ENCODE measurements around the gene ERGIC3.

ERGIC3 gene

GRCh38 chr20:35583636-35584560 lies 42.0 kb downstream of the ERGIC3 start:
- no peaks in the 10 kb centered on the region for H3K9me3 Mint-ChIP-seq
- H3K4me1 Mint-ChIP-seq = no peaks in the 10 kb centered on the region
- no peak for DNase-seq
- H3K4me3 Mint-ChIP-seq = no peak overlapping the region
- peaks cover 20% of the 10 kb centered on the region for H3K27me3 Mint-ChIP-seq
- no peak overlapping the region for H3K27ac Mint-ChIP-seq
- CTCF ChIA-PET = no interaction called here
- H3K36me3 Mint-ChIP-seq = no peaks in the 10 kb centered on the region

- H3K36me3 Mint-ChIP-seq = no peaks in the 10 kb centered on the region
- no peak for DNase-seq
- no peaks in the 10 kb centered on the region for H3K9me3 Mint-ChIP-seq
- CTCF ChIA-PET = no interaction called here
- no peak overlapping the region for H3K4me3 Mint-ChIP-seq
- H3K27ac Mint-ChIP-seq = no peak overlapping the region
- peaks cover 15% of the 10 kb centered on the region for H3K27me3 Mint-ChIP-seq
- H3K4me1 Mint-ChIP-seq = no peaks in the 10 kb centered on the region
Observed at GRCh38 chr20:35586751-35587425, 45.0 kb downstream of the ERGIC3 start.

GRCh38 chr20:35587436-35587835 lies 45.6 kb downstream of the ERGIC3 start:
- Mint-ChIP-seq H3K27me3 (peaks cover 10% of the 10 kb centered on the region), H3K36me3 (no peaks in the 10 kb centered on the region), H3K4me1 (no peaks in the 10 kb centered on the region), H3K27ac (no peak overlapping the region), H3K4me3 (no peak overlapping the region), H3K9me3 (no peaks in the 10 kb centered on the region)
- no peak for DNase-seq
- CTCF ChIA-PET = no interaction called here

- H3K27me3 Mint-ChIP-seq = peaks cover 8% of the 10 kb centered on the region
- H3K4me1 Mint-ChIP-seq = no peaks in the 10 kb centered on the region
- no peak overlapping the region for H3K4me3 Mint-ChIP-seq
- H3K27ac Mint-ChIP-seq = no peak overlapping the region
- no peaks in the 10 kb centered on the region for H3K36me3 Mint-ChIP-seq
- DNase-seq = no peak
- no peaks in the 10 kb centered on the region for H3K9me3 Mint-ChIP-seq
- CTCF ChIA-PET = interaction anchor here (0.7 kb wide), 1 partner anchor 7 kb away, joined by 3 read pairs; no protein-coding TSS in a partner anchor
Observed at GRCh38 chr20:35588397-35588796, 46.5 kb downstream of the ERGIC3 start.

- H3K36me3 Mint-ChIP-seq = no peaks in the 10 kb centered on the region
- DNase-seq = no peak
- peaks cover 28% of the 10 kb centered on the region for H3K27me3 Mint-ChIP-seq
- H3K27ac Mint-ChIP-seq = no peak overlapping the region
- no peaks in the 10 kb centered on the region for H3K4me1 Mint-ChIP-seq
- CTCF ChIA-PET = interaction anchor here (0.7 kb wide), 1 partner anchor 474 kb away, joined by 3 read pairs; no protein-coding TSS in a partner anchor
- H3K4me3 Mint-ChIP-seq = no peak overlapping the region
- no peaks in the 10 kb centered on the region for H3K9me3 Mint-ChIP-seq
Observed at GRCh38 chr20:35592339-35592974, 50.6 kb downstream of the ERGIC3 start.

- H3K36me3 Mint-ChIP-seq = no peaks in the 10 kb centered on the region
- peaks cover under 1% of the 10 kb centered on the region for H3K4me1 Mint-ChIP-seq
- no peak for DNase-seq
- no peaks in the 10 kb centered on the region for H3K9me3 Mint-ChIP-seq
- no peak overlapping the region for H3K27ac Mint-ChIP-seq
- CTCF ChIA-PET = interaction anchor here (0.5 to 1.1 kb wide), 2 partner anchors 7 to 9 kb away, joined by 3 read pairs; no protein-coding TSS in a partner anchor
- no peak overlapping the region for H3K4me3 Mint-ChIP-seq
- peaks cover 58% of the 10 kb centered on the region for H3K27me3 Mint-ChIP-seq
Observed at GRCh38 chr20:35595456-35595855, 53.6 kb downstream of the ERGIC3 start.

GRCh38 chr20:35595901-35596300 lies 54.0 kb downstream of the ERGIC3 start:
- Mint-ChIP-seq H3K4me1 (peaks cover 5% of the 10 kb centered on the region), H3K36me3 (no peaks in the 10 kb centered on the region), H3K27me3 (peaks cover 63% of the 10 kb centered on the region), H3K4me3 (no peak overlapping the region), H3K27ac (no peak overlapping the region), H3K9me3 (no peaks in the 10 kb centered on the region)
- CTCF ChIA-PET = interaction anchor here (0.5 kb wide), 1 partner anchor 8 kb away, joined by 3 read pairs; no protein-coding TSS in a partner anchor
- no peak for DNase-seq

GRCh38 chr20:35597186-35597585 lies 55.3 kb downstream of the ERGIC3 start:
- no peak for DNase-seq
- H3K4me1 Mint-ChIP-seq = peaks cover 11% of the 10 kb centered on the region
- H3K4me3 Mint-ChIP-seq = no peak overlapping the region
- CTCF ChIA-PET = no interaction called here
- H3K27ac Mint-ChIP-seq = no peak overlapping the region
- no peaks in the 10 kb centered on the region for H3K36me3 Mint-ChIP-seq
- H3K27me3 Mint-ChIP-seq = peaks cover 70% of the 10 kb centered on the region
- H3K9me3 Mint-ChIP-seq = no peaks in the 10 kb centered on the region

- Mint-ChIP-seq H3K9me3 (no peaks in the 10 kb centered on the region), H3K4me1 (peaks cover 11% of the 10 kb centered on the region), H3K27ac (no peak overlapping the region), H3K27me3 (peaks cover 83% of the 10 kb centered on the region), H3K36me3 (no peaks in the 10 kb centered on the region), H3K4me3 (no peak overlapping the region)
- DNase-seq = no peak
- CTCF ChIA-PET = no interaction called here
Observed at GRCh38 chr20:35598476-35598875, 56.6 kb downstream of the ERGIC3 start.

GRCh38 chr20:35598899-35599775 lies 57.3 kb downstream of the ERGIC3 start:
- Mint-ChIP-seq H3K27ac (no peak overlapping the region), H3K9me3 (no peaks in the 10 kb centered on the region), H3K4me3 (no peak overlapping the region), H3K27me3 (peaks cover 90% of the 10 kb centered on the region), H3K36me3 (no peaks in the 10 kb centered on the region), H3K4me1 (peaks cover 11% of the 10 kb centered on the region)
- DNase-seq = no peak
- CTCF ChIA-PET = no interaction called here

- H3K9me3 Mint-ChIP-seq = no peaks in the 10 kb centered on the region
- no peak overlapping the region for H3K27ac Mint-ChIP-seq
- no peak overlapping the region for H3K4me3 Mint-ChIP-seq
- peaks cover 11% of the 10 kb centered on the region for H3K4me1 Mint-ChIP-seq
- DNase-seq = no peak
- CTCF ChIA-PET = no interaction called here
- H3K27me3 Mint-ChIP-seq = peaks cover 95% of the 10 kb centered on the region
- no peaks in the 10 kb centered on the region for H3K36me3 Mint-ChIP-seq
Observed at GRCh38 chr20:35599776-35600120, 57.9 kb downstream of the ERGIC3 start.

GRCh38 chr20:35600176-35600992 lies 58.5 kb downstream of the ERGIC3 start:
- H3K36me3 Mint-ChIP-seq = no peaks in the 10 kb centered on the region
- no peak overlapping the region for H3K27ac Mint-ChIP-seq
- DNase-seq = no peak
- CTCF ChIA-PET = interaction anchor here (1.0 to 2.1 kb wide), 4 partner anchors 19 to 347 kb away, joined by 3 to 11 read pairs (median 4); no protein-coding TSS in a partner anchor
- peaks cover 11% of the 10 kb centered on the region for H3K4me1 Mint-ChIP-seq
- peaks cover 95% of the 10 kb centered on the region for H3K27me3 Mint-ChIP-seq
- H3K4me3 Mint-ChIP-seq = peak overlapping the region; percentile 63
- H3K9me3 Mint-ChIP-seq = no peaks in the 10 kb centered on the region

All from activated naive CD4-positive, alpha-beta T cell treated with anti-CD3 and anti-CD28 coated beads, Interleukin-2, amount 10 ng/mL, durations not matched to agents 7 days and 5 days (primary cell).